ENCODE data around the gene CRIP2.

DNA sequence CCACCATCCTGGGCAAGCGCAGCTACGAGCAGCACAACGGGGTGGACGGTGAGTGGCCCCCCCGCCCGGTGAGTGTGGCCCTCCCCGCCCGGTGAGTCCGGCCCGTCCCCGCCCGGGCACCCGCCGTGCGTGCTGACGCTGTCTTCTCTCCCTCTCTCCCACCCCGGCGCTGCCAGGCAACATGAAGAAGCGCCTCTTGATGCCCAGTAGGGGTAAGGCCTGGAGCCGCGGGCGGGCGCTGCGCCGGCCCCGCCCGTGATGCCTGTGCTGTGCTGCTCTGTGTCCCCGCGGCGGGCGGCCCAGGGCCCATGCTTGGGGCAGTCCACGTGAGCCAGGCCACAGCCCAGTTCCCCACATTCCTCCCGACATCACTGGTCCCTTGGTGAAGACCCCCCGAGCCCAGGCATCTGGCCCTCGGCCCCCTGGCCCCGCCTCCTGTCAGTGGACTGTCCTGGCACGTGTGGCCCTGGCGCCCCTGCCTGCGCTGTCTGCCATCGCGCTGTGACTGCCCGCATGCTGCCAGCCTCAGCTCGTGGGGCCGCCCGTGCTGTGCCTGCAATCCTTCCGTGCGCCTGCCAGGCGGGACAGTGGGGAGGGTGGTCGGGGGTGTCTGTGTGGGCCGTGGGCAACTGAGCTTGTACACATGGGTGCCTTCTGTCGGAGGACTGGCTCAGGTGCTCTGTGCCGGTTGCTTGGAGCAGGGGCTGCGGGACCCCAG, 7.9 kb upstream of the CRIP2 start:
- TF ChIP-seq POLR2AphosphoS5 (IDR thresholded peaks at IDR 0.05) = no peak
- TF ChIP-seq, protein P1, sequence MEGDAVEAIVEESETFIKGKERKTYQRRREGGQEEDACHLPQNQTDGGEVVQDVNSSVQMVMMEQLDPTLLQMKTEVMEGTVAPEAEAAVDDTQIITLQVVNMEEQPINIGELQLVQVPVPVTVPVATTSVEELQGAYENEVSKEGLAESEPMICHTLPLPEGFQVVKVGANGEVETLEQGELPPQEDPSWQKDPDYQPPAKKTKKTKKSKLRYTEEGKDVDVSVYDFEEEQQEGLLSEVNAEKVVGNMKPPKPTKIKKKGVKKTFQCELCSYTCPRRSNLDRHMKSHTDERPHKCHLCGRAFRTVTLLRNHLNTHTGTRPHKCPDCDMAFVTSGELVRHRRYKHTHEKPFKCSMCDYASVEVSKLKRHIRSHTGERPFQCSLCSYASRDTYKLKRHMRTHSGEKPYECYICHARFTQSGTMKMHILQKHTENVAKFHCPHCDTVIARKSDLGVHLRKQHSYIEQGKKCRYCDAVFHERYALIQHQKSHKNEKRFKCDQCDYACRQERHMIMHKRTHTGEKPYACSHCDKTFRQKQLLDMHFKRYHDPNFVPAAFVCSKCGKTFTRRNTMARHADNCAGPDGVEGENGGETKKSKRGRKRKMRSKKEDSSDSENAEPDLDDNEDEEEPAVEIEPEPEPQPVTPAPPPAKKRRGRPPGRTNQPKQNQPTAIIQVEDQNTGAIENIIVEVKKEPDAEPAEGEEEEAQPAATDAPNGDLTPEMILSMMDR (IDR thresholded peaks at IDR 0.05) = no peak
